ENCODE data around the gene CERK.

DNA sequence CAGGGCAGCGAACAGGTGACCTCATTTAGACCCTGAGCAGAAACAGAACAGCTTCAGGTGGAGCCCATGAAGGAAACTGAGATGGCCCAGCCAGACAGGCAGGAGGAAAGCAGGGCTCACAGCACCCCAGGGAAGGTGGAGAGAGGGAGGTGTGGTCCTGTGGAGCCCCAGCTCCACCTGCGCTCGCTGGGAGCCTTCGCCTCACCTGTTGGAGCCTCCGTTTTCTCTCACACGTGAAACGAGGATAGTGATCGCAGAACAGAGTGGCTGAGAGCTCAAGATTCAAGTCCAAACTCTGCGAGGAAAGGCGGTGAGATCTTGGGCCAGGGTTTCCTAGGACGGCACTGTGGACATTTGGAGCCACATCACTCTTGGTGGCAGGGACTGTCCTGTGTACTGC is 8.6 kb upstream of the CERK start:
- TF ChIP-seq POLR2A (IDR thresholded peaks at IDR 0.05) = no peak
- no peak for TF ChIP-seq POLR2AphosphoS5 (IDR thresholded peaks at IDR 0.05)
- TF ChIP-seq, protein P1, sequence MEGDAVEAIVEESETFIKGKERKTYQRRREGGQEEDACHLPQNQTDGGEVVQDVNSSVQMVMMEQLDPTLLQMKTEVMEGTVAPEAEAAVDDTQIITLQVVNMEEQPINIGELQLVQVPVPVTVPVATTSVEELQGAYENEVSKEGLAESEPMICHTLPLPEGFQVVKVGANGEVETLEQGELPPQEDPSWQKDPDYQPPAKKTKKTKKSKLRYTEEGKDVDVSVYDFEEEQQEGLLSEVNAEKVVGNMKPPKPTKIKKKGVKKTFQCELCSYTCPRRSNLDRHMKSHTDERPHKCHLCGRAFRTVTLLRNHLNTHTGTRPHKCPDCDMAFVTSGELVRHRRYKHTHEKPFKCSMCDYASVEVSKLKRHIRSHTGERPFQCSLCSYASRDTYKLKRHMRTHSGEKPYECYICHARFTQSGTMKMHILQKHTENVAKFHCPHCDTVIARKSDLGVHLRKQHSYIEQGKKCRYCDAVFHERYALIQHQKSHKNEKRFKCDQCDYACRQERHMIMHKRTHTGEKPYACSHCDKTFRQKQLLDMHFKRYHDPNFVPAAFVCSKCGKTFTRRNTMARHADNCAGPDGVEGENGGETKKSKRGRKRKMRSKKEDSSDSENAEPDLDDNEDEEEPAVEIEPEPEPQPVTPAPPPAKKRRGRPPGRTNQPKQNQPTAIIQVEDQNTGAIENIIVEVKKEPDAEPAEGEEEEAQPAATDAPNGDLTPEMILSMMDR (IDR thresholded peaks at IDR 0.05) = no peak

Data from suprapubic skin (tissue), 4 donors.